SK-N-SH treated with all-trans-retinoic acid at 6 μM for 48 hours (cell line): ENCODE measurements around the gene RASAL1.

ENCODE experiments used
- ATAC-seq: fragments of 200-7000 bp; cut with Tn5 transposase; 3 replicates; pipeline ENCODE4 v1.9.1; 2020; ENCODE audit warnings: mild to moderate bottlenecking, moderate library complexity
- ARNTL ChIP-seq: fragments of 450-650 bp; formaldehyde crosslinking; IDR thresholded peaks from 2 replicates; pipeline ENCODE4 v1.5.0; 2020; ENCODE audit warnings: low read depth, mild to moderate bottlenecking, moderate library complexity, borderline replicate concordance
- BACH2 ChIP-seq: fragments of 250-450 bp; sonication (Bioruptor Pico); IDR thresholded peaks from 2 replicates; pipeline ENCODE4 v1.9.0; 2021; ENCODE audit warnings: mild to moderate bottlenecking, borderline replicate concordance
- CSRNP3 ChIP-seq: fragments of 250-450 bp; sonication (Bioruptor Pico); IDR thresholded peaks from 2 replicates; pipeline ENCODE4 v1.5.1; 2021; ENCODE audit warnings: mild to moderate bottlenecking, moderate library complexity
- ESRRG ChIP-seq: fragments of 250-450 bp; sonication (Bioruptor Pico); IDR thresholded peaks from 2 replicates; pipeline ENCODE4 v1.6.1; 2021; ENCODE audit warnings: mild to moderate bottlenecking
- GLIS3 ChIP-seq: fragments of 250-450 bp; sonication (Bioruptor Pico); IDR thresholded peaks from 2 replicates; pipeline ENCODE4 v1.5.0; 2020; ENCODE audit warnings: mild to moderate bottlenecking, moderate library complexity
- OSR1 ChIP-seq: fragments of 250-450 bp; sonication (Bioruptor Pico); IDR thresholded peaks from 2 replicates; pipeline ENCODE4 v1.8.0; 2022; ENCODE audit warnings: moderate library complexity, mild to moderate bottlenecking, inconsistent platforms
- POU6F1 ChIP-seq: fragments of 250-450 bp; sonication (Bioruptor Pico); IDR thresholded peaks from 2 replicates; pipeline ENCODE4 v1.8.0; 2021; ENCODE audit warnings: low read depth, mild to moderate bottlenecking, moderate library complexity, borderline replicate concordance
- PPARA ChIP-seq: fragments of 250-450 bp; sonication (Bioruptor Pico); IDR thresholded peaks from 2 replicates; pipeline ENCODE4 v1.5.0; 2020; ENCODE audit warnings: mild to moderate bottlenecking, borderline replicate concordance
- RARB ChIP-seq: fragments of 250-450 bp; sonication (Bioruptor Pico); IDR thresholded peaks from 2 replicates; pipeline ENCODE4 v1.8.0; 2021; ENCODE audit warnings: mild to moderate bottlenecking, moderate library complexity
- SNAI2 ChIP-seq: fragments of 250-450 bp; sonication (Bioruptor Pico); IDR thresholded peaks from 2 replicates; pipeline ENCODE4 v1.5.0; 2020; ENCODE audit warnings: mild to moderate bottlenecking, moderate library complexity
- TCF4 ChIP-seq: fragments of 250-450 bp; sonication (Bioruptor Pico); IDR thresholded peaks from 2 replicates; pipeline ENCODE4 v1.8.0; 2021; ENCODE audit warnings: mild to moderate bottlenecking, moderate library complexity, borderline replicate concordance
- ZC3H10 ChIP-seq: fragments of 250-450 bp; sonication (Bioruptor Pico); IDR thresholded peaks from 2 replicates; pipeline ENCODE4 v1.5.1; 2021; ENCODE audit warnings: mild to moderate bottlenecking, moderate library complexity
- ZFP3 ChIP-seq: fragments of 250-450 bp; sonication (Bioruptor Pico); IDR thresholded peaks from 2 replicates; pipeline ENCODE4 v1.5.0; 2020; ENCODE audit warnings: mild to moderate bottlenecking, moderate library complexity
- ZFP30 ChIP-seq: fragments of 450-650 bp; formaldehyde crosslinking; IDR thresholded peaks from 2 replicates; pipeline ENCODE4 v1.5.0; 2022; ENCODE audit warnings: mild to moderate bottlenecking, moderate library complexity
- ZNF70 ChIP-seq: fragments of 450-650 bp; formaldehyde crosslinking; IDR thresholded peaks from 2 replicates; pipeline ENCODE4 v1.5.0; 2020; ENCODE audit warnings: mild to moderate bottlenecking, moderate library complexity
- ZNF8 ChIP-seq: fragments of 450-650 bp; formaldehyde crosslinking; IDR thresholded peaks from 2 replicates; pipeline ENCODE4 v1.5.0; 2020; ENCODE audit warnings: mild to moderate bottlenecking, moderate library complexity
- TF ChIP-seq, protein P1 (sequence below): fragments of 250-450 bp; sonication (Bioruptor Pico); IDR thresholded peaks from 2 replicates; pipeline ENCODE4 v1.8.0; 2020; ENCODE audit warnings: mild to moderate bottlenecking, moderate library complexity, borderline replicate concordance
- TF ChIP-seq, protein P2 (sequence below): fragments of 250-450 bp; sonication (Bioruptor Pico); IDR thresholded peaks from 2 replicates; pipeline ENCODE4 v1.5.0; 2020; ENCODE audit warnings: mild to moderate bottlenecking, moderate library complexity

RASAL1 gene

DNA sequence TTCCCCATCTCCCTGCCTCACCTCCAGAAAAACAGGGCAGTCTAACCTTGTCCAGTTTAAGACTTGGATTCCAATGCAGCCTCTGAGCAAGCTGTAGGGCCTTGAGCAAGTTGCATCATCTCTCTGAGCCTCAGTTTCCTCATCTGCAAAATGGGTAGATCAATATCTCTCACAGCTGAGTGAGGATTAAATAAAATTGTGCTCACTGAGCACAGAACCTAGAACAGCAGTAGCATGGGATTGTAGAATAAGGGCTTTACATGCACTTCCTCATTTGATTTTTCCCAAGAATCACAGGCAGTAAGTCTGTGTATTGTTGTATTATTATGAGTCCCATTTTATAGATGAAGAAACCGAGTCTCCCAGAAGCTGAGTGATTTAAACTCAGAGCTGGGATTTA is 77.0 kb downstream of the RASAL1 start:
- ATAC-seq, result no peak
- TF ChIP-seq ZNF70 (CRISPR knock-in tag), result no peak
- TF ChIP-seq, protein P1, sequence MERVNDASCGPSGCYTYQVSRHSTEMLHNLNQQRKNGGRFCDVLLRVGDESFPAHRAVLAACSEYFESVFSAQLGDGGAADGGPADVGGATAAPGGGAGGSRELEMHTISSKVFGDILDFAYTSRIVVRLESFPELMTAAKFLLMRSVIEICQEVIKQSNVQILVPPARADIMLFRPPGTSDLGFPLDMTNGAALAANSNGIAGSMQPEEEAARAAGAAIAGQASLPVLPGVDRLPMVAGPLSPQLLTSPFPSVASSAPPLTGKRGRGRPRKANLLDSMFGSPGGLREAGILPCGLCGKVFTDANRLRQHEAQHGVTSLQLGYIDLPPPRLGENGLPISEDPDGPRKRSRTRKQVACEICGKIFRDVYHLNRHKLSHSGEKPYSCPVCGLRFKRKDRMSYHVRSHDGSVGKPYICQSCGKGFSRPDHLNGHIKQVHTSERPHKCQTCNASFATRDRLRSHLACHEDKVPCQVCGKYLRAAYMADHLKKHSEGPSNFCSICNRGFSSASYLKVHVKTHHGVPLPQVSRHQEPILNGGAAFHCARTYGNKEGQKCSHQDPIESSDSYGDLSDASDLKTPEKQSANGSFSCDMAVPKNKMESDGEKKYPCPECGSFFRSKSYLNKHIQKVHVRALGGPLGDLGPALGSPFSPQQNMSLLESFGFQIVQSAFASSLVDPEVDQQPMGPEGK (CRISPR knock-in tag), result no peak
- TF ChIP-seq ZFP30, result no peak
- no peak for TF ChIP-seq POU6F1 (CRISPR knock-in tag)

DNA sequence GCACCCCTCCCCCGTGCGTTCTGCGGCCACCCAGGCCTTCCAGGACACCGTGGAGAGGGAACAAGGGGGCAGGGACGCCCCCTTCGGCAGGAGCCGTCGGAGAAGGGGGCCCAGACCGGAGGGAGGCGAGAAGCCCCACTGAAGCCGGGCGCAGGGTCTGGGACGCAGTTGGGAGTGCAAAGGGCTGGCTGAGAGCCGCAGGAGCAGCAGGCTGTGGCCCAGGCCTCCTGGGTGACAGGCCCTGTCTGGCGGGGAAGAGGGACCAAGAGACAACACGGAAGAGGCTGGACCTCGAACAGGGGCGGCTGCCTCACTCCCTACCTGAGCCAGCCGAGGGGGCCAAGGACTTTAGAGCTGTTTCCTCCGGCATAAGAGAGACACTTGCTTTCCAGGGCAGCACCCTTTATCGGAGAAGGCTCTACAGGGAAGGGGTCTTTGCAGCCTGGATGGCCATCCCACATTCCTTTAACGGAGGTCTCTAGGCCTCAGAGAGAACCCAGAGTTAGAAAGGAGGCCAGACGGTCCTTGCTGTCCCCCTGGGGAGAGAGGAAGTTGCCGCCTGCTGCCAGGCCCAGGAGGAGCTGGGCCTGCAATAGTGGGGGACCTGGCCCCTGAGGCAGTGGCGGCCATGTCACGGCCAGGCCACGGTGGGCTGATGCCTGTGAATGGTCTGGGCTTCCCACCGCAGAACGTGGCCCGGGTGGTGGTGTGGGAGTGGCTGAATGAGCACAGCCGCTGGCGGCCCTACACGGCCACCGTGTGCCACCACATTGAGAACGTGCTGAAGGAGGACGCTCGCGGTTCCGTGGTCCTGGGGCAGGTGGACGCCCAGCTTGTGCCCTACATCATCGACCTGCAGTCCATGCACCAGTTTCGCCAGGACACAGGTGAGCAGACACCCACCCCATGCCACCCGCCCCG is 77.7 kb downstream of the RASAL1 start:
- no peak; the same call in 2 of the 3 replicates for ATAC-seq

DNA sequence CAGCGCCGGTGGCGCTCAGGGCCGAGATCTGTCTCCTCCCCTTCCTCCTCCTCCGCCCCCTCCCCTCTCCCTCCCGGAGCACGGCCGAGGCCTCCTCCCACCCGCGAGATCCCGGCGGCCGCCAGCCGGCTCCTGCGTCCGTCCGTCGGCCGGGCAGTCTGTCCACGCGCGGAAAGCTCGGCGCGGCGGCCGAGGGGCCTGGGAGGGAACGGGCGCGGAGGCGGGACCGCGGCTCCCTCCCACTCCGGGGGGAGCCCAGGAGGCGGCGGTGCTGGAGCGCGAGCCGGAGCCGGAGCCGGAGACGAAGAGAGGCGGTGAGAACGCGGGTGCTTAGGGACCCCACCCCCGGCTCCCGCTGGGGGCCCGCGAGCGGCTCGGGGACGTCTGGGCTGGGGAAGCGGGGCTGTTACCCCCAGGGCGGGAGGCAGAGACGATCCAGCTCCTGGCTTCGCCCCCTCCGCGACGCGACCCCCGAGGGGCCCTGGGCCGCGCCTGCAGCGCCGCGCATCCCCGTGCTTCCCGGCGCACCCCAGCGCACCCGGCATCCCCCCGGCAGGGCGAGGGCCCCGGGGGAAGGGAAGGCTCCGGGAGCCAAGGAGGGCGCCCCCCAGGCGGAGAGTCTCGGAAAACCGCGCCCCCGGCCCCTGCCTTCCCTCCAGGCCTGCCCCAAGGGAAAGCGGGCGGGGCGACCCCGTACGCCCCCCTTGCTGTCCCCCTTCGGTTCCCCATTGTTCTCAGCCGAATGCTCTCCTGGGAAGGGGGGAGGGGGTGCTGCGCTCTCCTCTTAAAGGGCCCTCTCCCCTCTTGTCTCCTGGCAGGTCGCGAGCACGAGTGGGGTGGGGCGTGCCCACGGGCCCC is 78.7 kb downstream of the RASAL1 start, which contains the start of gene DTX1:
Gene DTX1, plus strand, starts transcription at position 100 of the 858 bp plus-strand sequence. CDS start 1,463 bp downstream, outside the sequence.
- ATAC-seq, result peak; percentile 54
- TF ChIP-seq BACH2 (CRISPR knock-in tag) (no peak), ESRRG (no peak), GLIS3 (CRISPR knock-in tag) (no peak), ZC3H10 (CRISPR knock-in tag) (no peak), ARNTL (no peak), SNAI2 (CRISPR knock-in tag) (no peak), TCF4 (CRISPR knock-in tag) (no peak), CSRNP3 (CRISPR knock-in tag) (no peak), ZFP3 (CRISPR knock-in tag) (no peak)
- TF ChIP-seq, protein P1 (CRISPR knock-in tag), result no peak

More for the DNA sequence above, 77.7 kb downstream of the RASAL1 start:
- TF ChIP-seq ZNF70 (CRISPR knock-in tag) (no peak), ZNF8 (CRISPR knock-in tag) (no peak), ZFP30 (no peak), ZFP3 (CRISPR knock-in tag) (no peak), BACH2 (CRISPR knock-in tag) (no peak), RARB (CRISPR knock-in tag) (no peak), CSRNP3 (CRISPR knock-in tag) (no peak), PPARA (CRISPR knock-in tag) (no peak), OSR1 (CRISPR knock-in tag) (no peak)
- TF ChIP-seq, protein P1 (CRISPR knock-in tag), result no peak
- TF ChIP-seq, protein P2, sequence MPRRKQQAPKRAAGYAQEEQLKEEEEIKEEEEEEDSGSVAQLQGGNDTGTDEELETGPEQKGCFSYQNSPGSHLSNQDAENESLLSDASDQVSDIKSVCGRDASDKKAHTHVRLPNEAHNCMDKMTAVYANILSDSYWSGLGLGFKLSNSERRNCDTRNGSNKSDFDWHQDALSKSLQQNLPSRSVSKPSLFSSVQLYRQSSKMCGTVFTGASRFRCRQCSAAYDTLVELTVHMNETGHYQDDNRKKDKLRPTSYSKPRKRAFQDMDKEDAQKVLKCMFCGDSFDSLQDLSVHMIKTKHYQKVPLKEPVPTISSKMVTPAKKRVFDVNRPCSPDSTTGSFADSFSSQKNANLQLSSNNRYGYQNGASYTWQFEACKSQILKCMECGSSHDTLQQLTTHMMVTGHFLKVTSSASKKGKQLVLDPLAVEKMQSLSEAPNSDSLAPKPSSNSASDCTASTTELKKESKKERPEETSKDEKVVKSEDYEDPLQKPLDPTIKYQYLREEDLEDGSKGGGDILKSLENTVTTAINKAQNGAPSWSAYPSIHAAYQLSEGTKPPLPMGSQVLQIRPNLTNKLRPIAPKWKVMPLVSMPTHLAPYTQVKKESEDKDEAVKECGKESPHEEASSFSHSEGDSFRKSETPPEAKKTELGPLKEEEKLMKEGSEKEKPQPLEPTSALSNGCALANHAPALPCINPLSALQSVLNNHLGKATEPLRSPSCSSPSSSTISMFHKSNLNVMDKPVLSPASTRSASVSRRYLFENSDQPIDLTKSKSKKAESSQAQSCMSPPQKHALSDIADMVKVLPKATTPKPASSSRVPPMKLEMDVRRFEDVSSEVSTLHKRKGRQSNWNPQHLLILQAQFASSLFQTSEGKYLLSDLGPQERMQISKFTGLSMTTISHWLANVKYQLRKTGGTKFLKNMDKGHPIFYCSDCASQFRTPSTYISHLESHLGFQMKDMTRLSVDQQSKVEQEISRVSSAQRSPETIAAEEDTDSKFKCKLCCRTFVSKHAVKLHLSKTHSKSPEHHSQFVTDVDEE (CRISPR knock-in tag), result no peak
